Endothelial cell of umbilical vein (primary cell): ENCODE data around the gene TCF7L2. TPM values are rescaled to one million over a fixed set of nuclear protein-coding genes. Genes with fewer than 3 reads are reported as not detected.
A peak's percentile ranks its signal among the peaks of the same experiment; 100 is the strongest.

Experiments used
- BruUV-seq: library from RNA; stranded (reverse); fragments of 400-500 nt; replicated peaks from 2 replicates; lab custom pipeline; 2021; lab: Mats Ljungman, UMichigan
- CTCF ChIA-PET: fragments of 300-600, 350-600 bp; sonication (Branson Sonifier 250); formaldehyde crosslinking; loops from one replicate; lab custom pipeline; 2021; ENCODE audit warnings: antibody characterized with exemption, inconsistent platforms; lab: Charles Lee
- POLR2A ChIA-PET: fragments of 300-600, 350-600 bp; sonication (Branson Sonifier 250); formaldehyde crosslinking; loops from one replicate; lab custom pipeline; 2021; ENCODE audit warnings: antibody characterized with exemption, inconsistent platforms; lab: Charles Lee
- DNase-seq: peaks from one replicate; pipeline ENCODE4 v3.0.0-alpha.2; 2011; ENCODE audit warnings: low read depth, low spot score
- FAIRE-seq: peaks from 2 replicates; lab custom pipeline; 2011; peaks lifted over from hg19 to GRCh38; lab: Jason Lieb, UNC
- H2AFZ ChIP-seq: 2 replicates; pipeline ENCODE4 v1.6.0; 2012; ENCODE audit warnings: low read depth, low read length, control low read depth, inconsistent platforms
- H3K27ac ChIP-seq: 2 replicates; pipeline ENCODE4 v1.5.1; 2011; ENCODE audit warnings: low read depth, mild to moderate bottlenecking, control low read depth, low read length, moderate library complexity; ENCODE audit not compliant: insufficient read depth
- H3K27me3 ChIP-seq, 2 experiments: 2 replicates each; pipeline versions ENCODE4 v1.6.0 to v1.6.1; 2011; ENCODE audit warnings: low read length in 2 of 2, mixed read lengths in 1 of 2; ENCODE audit not compliant: control insufficient read depth in 2 of 2, insufficient read depth in 2 of 2
- H3K36me3 ChIP-seq, 2 experiments: 2 replicates in 1 of 2; 3 replicates in 1 of 2; pipeline ENCODE4 v1.5.1; 2011; ENCODE audit warnings: low read length in 2 of 2, mild to moderate bottlenecking in 1 of 2, moderate library complexity in 1 of 2; ENCODE audit not compliant: control insufficient read depth in 2 of 2, insufficient read depth in 2 of 2; ENCODE audit errors: extremely low read depth in 1 of 2
- H3K4me1 ChIP-seq: 3 replicates; pipeline ENCODE4 v1.5.1; 2011; ENCODE audit warnings: mild to moderate bottlenecking, low read length; ENCODE audit not compliant: control insufficient read depth, insufficient read depth; ENCODE audit errors: extremely low read depth
- H3K4me2 ChIP-seq: 2 replicates; pipeline ENCODE4 v1.6.1; 2011; ENCODE audit warnings: low read length, control low read depth, mixed read lengths; ENCODE audit not compliant: insufficient read depth
- H3K4me3 ChIP-seq, 3 experiments: fragments of 200-600 bp in 1 of 3; sonication (generic), shearing (Covaris generic) in 1 of 3; replicated peaks in 1 of 3; 2 replicates each; pipeline ENCODE4 v1.5.1; 2011 to 2016; ENCODE audit warnings: control low read depth in 3 of 3, low read length in 3 of 3, mild to moderate bottlenecking in 2 of 3, inconsistent platforms in 1 of 3, low read depth in 1 of 3, moderate library complexity in 1 of 3; ENCODE audit not compliant: insufficient read depth in 1 of 3
- H3K79me2 ChIP-seq: 2 replicates; pipeline ENCODE4 v1.6.0; 2012; ENCODE audit warnings: low read length, inconsistent platforms; ENCODE audit not compliant: control insufficient read depth, insufficient read depth
- H3K9ac ChIP-seq: replicated peaks from 2 replicates; pipeline ENCODE3; 2011; ENCODE audit warnings: low read length, control low read depth; ENCODE audit not compliant: insufficient read depth; ENCODE audit errors: extremely low read depth
- H3K9me1 ChIP-seq: replicated peaks from 3 replicates; pipeline ENCODE4 v1.6.0; 2011; ENCODE audit warnings: mild to moderate bottlenecking, low read length; ENCODE audit not compliant: control insufficient read depth, insufficient read depth; ENCODE audit errors: extremely low read depth
- H3K9me3 ChIP-seq: replicated peaks from 2 replicates; pipeline ENCODE4 v1.5.1; 2012; ENCODE audit warnings: low read length, inconsistent platforms; ENCODE audit not compliant: control insufficient read depth, insufficient read depth
- H4K20me1 ChIP-seq: replicated peaks from 2 replicates; pipeline ENCODE3; 2011; ENCODE audit warnings: mild to moderate bottlenecking, low read length; ENCODE audit not compliant: control insufficient read depth, insufficient read depth; ENCODE audit errors: extremely low read depth
- CTCF ChIP-seq, 2 donors: IDR thresholded peaks; 1 replicate in 1 of 2; 2 replicates in 1 of 2; pipeline ENCODE4 v1.5.1; 2011; ENCODE audit warnings: low read length in 2 of 2, mild to moderate bottlenecking in 2 of 2, moderate library complexity in 2 of 2, control low read depth in 1 of 2, inconsistent platforms in 1 of 2, low read depth in 1 of 2; ENCODE audit not compliant: insufficient read depth in 1 of 2; ENCODE audit errors: extremely low read depth in 1 of 2
- FOS ChIP-seq: IDR thresholded peaks from 2 replicates; pipeline ENCODE4 v1.6.1; 2011; ENCODE audit warnings: mild to moderate bottlenecking, low read length, moderate library complexity, borderline replicate concordance; ENCODE audit not compliant: insufficient read depth
- dilution Hi-C: fragments of 300-500 bp; cut with MboI; formaldehyde crosslinking; loops from one replicate; pipeline ENCODE4 v1.15.0; 2019; ENCODE audit warnings: low sequenced_read_pairs; ENCODE audit not compliant: extremely low pct_ligation_motif_present
- intact Hi-C: fragments of 100-400 bp; cut with micrococcal nuclease; formaldehyde crosslinking; loops from one replicate; pipeline ENCODE4 v1.10.0; 2022
- polyA plus RNA-seq, 4 experiments: library from polyadenylated mRNA; depleted of rRNA in 3 of 4; stranded (reverse) in 3 of 4; unstranded in 1 of 4; fragments of >200 nt; gene quantifications; 2 replicates each; pipeline versions ENCODE4 v1.2.1 to v1.2.3, GENCODE V29; 2011 to 2012; ENCODE audit warnings: missing spikeins in 1 of 4
- total RNA-seq: library from RNA; stranded (reverse); gene quantifications from 2 replicates; pipeline ENCODE4 v1.2.3, GENCODE V29; 2021

Gene TCF7L2
- total and polyA plus RNA-seq, 2 donors (not counting 3 experiments of a cell fraction or from before 2014, with no cell fraction given): 9.9 to 21.8 TPM

- no peak overlapping the region for H3K9ac ChIP-seq
- H3K4me2 ChIP-seq: peak overlapping the region; percentile 37
- no peaks in the 10 kb centered on the region for H3K36me3 ChIP-seq
- H3K4me3 ChIP-seq: no peak overlapping the region
- peaks cover 2% of the 10 kb centered on the region for H3K79me2 ChIP-seq
- FAIRE-seq: no peak
- no peak for DNase-seq
- no peak for TF ChIP-seq CTCF (IDR thresholded peaks at IDR 0.05; ENCODE audit: extremely low read depth in 1 of 2, insufficient read depth in 1 of 2, low read depth in 1 of 2, low read length in 2 of 2)
- peak; percentile 32 for TF ChIP-seq FOS
- dilution Hi-C loops: no loop called here
- H3K9me1 ChIP-seq: no peaks in the 10 kb centered on the region
- no peaks in the 10 kb centered on the region for H3K27me3 ChIP-seq
- ChIA-PET POLR2A (no interaction called here), CTCF (interaction anchor here (1.0 to 1.4 kb wide), 5 partner anchors 27 to 364 kb away, joined by 3 to 5 read pairs (median 4); no protein-coding TSS in a partner anchor)
- H3K27ac ChIP-seq: no peak overlapping the region
- H3K9me3 ChIP-seq: no peaks in the 10 kb centered on the region
- H2AFZ ChIP-seq: no peak overlapping the region
- peaks cover 18% of the 10 kb centered on the region for H3K4me1 ChIP-seq
- BruUV-seq: no TSS peak
- intact Hi-C loops: loop anchor here (2.0 to 10.0 kb wide), 4 partner anchors 66 to 534 kb away; partner anchors contain the start of genes HABP2 and TCF7L2
- no peaks in the 10 kb centered on the region for H4K20me1 ChIP-seq
Measured at GRCh38 chr10:113020838-113021237, 70.8 kb downstream of the TCF7L2 start.

- Histone ChIP-seq H3K27me3 (no peaks in the 10 kb centered on the region), H3K9me1 (no peaks in the 10 kb centered on the region), H3K4me3 (no peak overlapping the region), H3K4me1 (peaks cover 18% of the 10 kb centered on the region), H2AFZ (no peak overlapping the region), H3K36me3 (no peaks in the 10 kb centered on the region), H3K9me3 (no peaks in the 10 kb centered on the region), H3K79me2 (peaks cover 2% of the 10 kb centered on the region), H3K9ac (no peak overlapping the region), H4K20me1 (no peaks in the 10 kb centered on the region), H3K4me2 (peak overlapping the region; percentile 37), H3K27ac (no peak overlapping the region)
- ChIA-PET POLR2A (no interaction called here), CTCF (interaction anchor here (1.0 to 1.4 kb wide), 5 partner anchors 26 to 363 kb away, joined by 3 to 5 read pairs (median 4); no protein-coding TSS in a partner anchor)
- DNase-seq (peak; percentile 20), FAIRE-seq (peak; percentile 87)
- no TSS peak for BruUV-seq
- no peak for TF ChIP-seq CTCF (IDR thresholded peaks at IDR 0.05; ENCODE audit: extremely low read depth in 1 of 2, insufficient read depth in 1 of 2, low read depth in 1 of 2, low read length in 2 of 2)
- dilution Hi-C loops: no loop called here
- intact Hi-C loops: loop anchor here (2.0 to 10.0 kb wide), 4 partner anchors 65 to 533 kb away; partner anchors contain the start of genes HABP2 and TCF7L2
Measured at GRCh38 chr10:113021268-113022040, 71.4 kb downstream of the TCF7L2 start.
